HEK293 (cell line): Measurements from ENCODE around the gene ATAD2B.

Source experiments
- CTCF ChIA-PET: fragments of 350-600 bp; formaldehyde crosslinking; extraction: SDS; loops from one replicate; lab custom pipeline; 2021; ENCODE audit warnings: antibody characterized with exemption; lab: Yijun Ruan, JAX
- POLR2A ChIA-PET: fragments of 300-600 bp; formaldehyde crosslinking; extraction: SDS; loops from one replicate; lab custom pipeline; 2020; ENCODE audit warnings: antibody characterized with exemption, inconsistent platforms; lab: Yijun Ruan, JAX
- H3K27ac ChIP-seq: fragments of 200-500 bp; sonication (Bioruptor generic); 2 replicates; pipeline ENCODE4 v1.5.1; 2014; ENCODE audit warnings: low read depth, low read length, control low read depth, inconsistent platforms; ENCODE audit errors: extremely low read depth
- H3K36me3 ChIP-seq, 2 experiments: fragments of 200-500 bp in 1 of 2; sonication (Bioruptor generic) in 1 of 2; 1 replicate in 1 of 2; 2 replicates in 1 of 2; pipeline ENCODE4 v1.5.1; 2014 to 2017; ENCODE audit warnings: inconsistent platforms in 2 of 2, low read length in 2 of 2; ENCODE audit not compliant: control insufficient read depth in 2 of 2, insufficient read depth in 1 of 2
- H3K4me1 ChIP-seq: fragments of 200-500 bp; sonication (Bioruptor generic); 2 replicates; pipeline ENCODE4 v1.5.1; 2014; ENCODE audit warnings: mild to moderate bottlenecking, low read length, inconsistent platforms; ENCODE audit not compliant: control insufficient read depth, insufficient read depth
- H3K4me3 ChIP-seq: 2 replicates; pipeline ENCODE4 v1.5.1; 2011; ENCODE audit warnings: low read depth, mild to moderate bottlenecking, control low read depth, low read length, moderate library complexity
- H3K9me3 ChIP-seq: fragments of 200-500 bp; sonication (Bioruptor generic); 2 replicates; pipeline ENCODE4 v1.5.1; 2014; ENCODE audit warnings: low read depth, low read length, inconsistent platforms; ENCODE audit not compliant: control insufficient read depth, insufficient read depth
- BCL11B ChIP-seq: fragments of 450-650 bp; formaldehyde crosslinking; IDR thresholded peaks from 2 replicates; pipeline ENCODE4 v1.5.1; 2016; ENCODE audit warnings: low read depth, missing biosample characterization, missing genetic modification characterization
- BCL6B ChIP-seq: fragments of 450-650 bp; formaldehyde crosslinking; IDR thresholded peaks from 2 replicates; pipeline ENCODE4 v1.5.1; 2017; ENCODE audit warnings: missing biosample characterization, missing genetic modification characterization
- CTCF ChIP-seq: fragments of 450-650 bp; formaldehyde crosslinking; IDR thresholded peaks from 2 replicates; pipeline ENCODE4 v1.5.1; 2016; ENCODE audit warnings: missing biosample characterization, missing genetic modification characterization
- FEZF1 ChIP-seq: fragments of 450-650 bp; formaldehyde crosslinking; IDR thresholded peaks from 2 replicates; pipeline ENCODE4 v1.5.1; 2016; ENCODE audit warnings: missing biosample characterization, missing genetic modification characterization
- GLI4 ChIP-seq: fragments of 450-650 bp; formaldehyde crosslinking; IDR thresholded peaks from 2 replicates; pipeline ENCODE4 v1.5.1; 2016; ENCODE audit warnings: missing biosample characterization, missing genetic modification characterization
- GLIS2 ChIP-seq: fragments of 450-650 bp; formaldehyde crosslinking; IDR thresholded peaks from 2 replicates; pipeline ENCODE4 v1.5.1; 2016; ENCODE audit warnings: missing biosample characterization, missing genetic modification characterization
- KLF7 ChIP-seq: fragments of 450-650 bp; formaldehyde crosslinking; IDR thresholded peaks from 2 replicates; pipeline ENCODE4 v1.5.1; 2016; ENCODE audit warnings: missing biosample characterization, missing genetic modification characterization, borderline replicate concordance
- PRDM1 ChIP-seq: fragments of 450-650 bp; formaldehyde crosslinking; IDR thresholded peaks from 2 replicates; pipeline ENCODE4; 2016; ENCODE audit warnings: missing biosample characterization, missing genetic modification characterization
- PRDM6 ChIP-seq: fragments of 450-650 bp; formaldehyde crosslinking; IDR thresholded peaks from 2 replicates; pipeline ENCODE4 v1.5.1; 2017; ENCODE audit warnings: missing biosample characterization, missing genetic modification characterization
- SALL2 ChIP-seq: fragments of 450-650 bp; formaldehyde crosslinking; IDR thresholded peaks from 2 replicates; pipeline ENCODE4 v1.5.0; 2017; ENCODE audit warnings: missing biosample characterization, mild to moderate bottlenecking, missing genetic modification characterization, borderline replicate concordance
- WT1 ChIP-seq: fragments of 450-650 bp; formaldehyde crosslinking; IDR thresholded peaks from 2 replicates; pipeline ENCODE4 v1.5.1; 2016; ENCODE audit warnings: missing biosample characterization, missing genetic modification characterization
- ZBTB17 ChIP-seq: fragments of 450-650 bp; formaldehyde crosslinking; IDR thresholded peaks from 2 replicates; pipeline ENCODE4 v1.5.1; 2016; ENCODE audit warnings: missing biosample characterization, missing genetic modification characterization
- ZBTB20 ChIP-seq: fragments of 450-650 bp; formaldehyde crosslinking; IDR thresholded peaks from 2 replicates; pipeline ENCODE4 v1.5.1; 2016; ENCODE audit warnings: missing biosample characterization, missing genetic modification characterization
- ZIC2 ChIP-seq: fragments of 450-650 bp; formaldehyde crosslinking; IDR thresholded peaks from 2 replicates; pipeline ENCODE4 v1.5.1; 2016; ENCODE audit warnings: missing biosample characterization, missing genetic modification characterization
- ZNF121 ChIP-seq: fragments of 450-650 bp; formaldehyde crosslinking; IDR thresholded peaks from 2 replicates; pipeline ENCODE4 v1.5.1; 2016; ENCODE audit warnings: missing biosample characterization, missing genetic modification characterization
- ZNF132 ChIP-seq: fragments of 450-650 bp; formaldehyde crosslinking; IDR thresholded peaks from 2 replicates; pipeline ENCODE4 v1.5.1; 2017; ENCODE audit warnings: missing biosample characterization, missing genetic modification characterization, borderline replicate concordance
- ZNF140 ChIP-seq: fragments of 450-650 bp; formaldehyde crosslinking; IDR thresholded peaks from 2 replicates; pipeline ENCODE4 v1.5.1; 2016; ENCODE audit warnings: missing biosample characterization, missing genetic modification characterization
- ZNF175 ChIP-seq: fragments of 450-650 bp; formaldehyde crosslinking; IDR thresholded peaks from 2 replicates; pipeline ENCODE4 v1.5.1; 2016; ENCODE audit warnings: missing biosample characterization, missing genetic modification characterization
- ZNF214 ChIP-seq: fragments of 450-650 bp; formaldehyde crosslinking; IDR thresholded peaks from 2 replicates; pipeline ENCODE4 v1.5.1; 2017; ENCODE audit warnings: missing biosample characterization, mild to moderate bottlenecking, missing genetic modification characterization, borderline replicate concordance
- ZNF302 ChIP-seq: fragments of 450-650 bp; formaldehyde crosslinking; IDR thresholded peaks from 2 replicates; pipeline ENCODE4 v1.5.1; 2016; ENCODE audit warnings: missing biosample characterization, missing genetic modification characterization, low read depth
- ZNF354C ChIP-seq: fragments of 450-650 bp; formaldehyde crosslinking; IDR thresholded peaks from 2 replicates; pipeline ENCODE4 v1.5.1; 2016; ENCODE audit warnings: missing biosample characterization, missing genetic modification characterization, low read depth, borderline replicate concordance
- ZNF426 ChIP-seq: fragments of 450-650 bp; formaldehyde crosslinking; IDR thresholded peaks from 2 replicates; pipeline ENCODE4 v1.5.1; 2017; ENCODE audit warnings: missing biosample characterization, missing genetic modification characterization, mild to moderate bottlenecking, inconsistent platforms, moderate library complexity
- ZNF624 ChIP-seq: fragments of 450-650 bp; formaldehyde crosslinking; IDR thresholded peaks from 2 replicates; pipeline ENCODE4 v1.5.1; 2017; ENCODE audit warnings: missing biosample characterization, missing genetic modification characterization
- ZNF645 ChIP-seq: fragments of 450-650 bp; formaldehyde crosslinking; IDR thresholded peaks from 2 replicates; pipeline ENCODE4; 2016; ENCODE audit warnings: missing biosample characterization, missing genetic modification characterization
- ZNF677 ChIP-seq: fragments of 450-650 bp; IDR thresholded peaks from 2 replicates; pipeline ENCODE4 v1.5.0; 2018; ENCODE audit warnings: missing biosample characterization, mild to moderate bottlenecking, missing genetic modification characterization, moderate library complexity
- ZNF843 ChIP-seq: fragments of 450-650 bp; formaldehyde crosslinking; IDR thresholded peaks from 2 replicates; pipeline ENCODE4 v1.5.1; 2016; ENCODE audit warnings: missing biosample characterization, missing genetic modification characterization
- ZSCAN30 ChIP-seq: fragments of 450-650 bp; IDR thresholded peaks from 2 replicates; pipeline ENCODE4 v1.5.1; 2018; ENCODE audit warnings: missing biosample characterization, mild to moderate bottlenecking, missing genetic modification characterization, moderate library complexity

Gene ATAD2B

GRCh38 chr2:23803965-23804542, 122.9 kb downstream of the ATAD2B start:
- POLR2A ChIA-PET, result no interaction called here

GRCh38 chr2:23803264-23803964, 123.5 kb downstream of the ATAD2B start:
- TF ChIP-seq PRDM6 (tag by site-specific recombination) (peak; percentile 77), WT1 (tag by site-specific recombination) (0 out of 2 replicates have a peak, but pooled peaks have one; percentile 24), ZBTB20 (tag by site-specific recombination) (peak; percentile 62), ZNF175 (no peak), ZNF843 (tag by site-specific recombination) (peak; percentile 33; the same call in 1 of the 2 replicates)
- ChIA-PET POLR2A (no interaction called here), CTCF (interaction anchor here (0.7 to 1.1 kb wide), 3 partner anchors 27 to 74 kb away, joined by 3 to 4 read pairs (median 3); no protein-coding TSS in a partner anchor)
- H3K4me3 ChIP-seq, result no peak overlapping the region
- H3K27ac ChIP-seq, result no peak overlapping the region
- peaks cover 16% of the 10 kb centered on the region for H3K4me1 ChIP-seq
- no peaks in the 10 kb centered on the region for H3K36me3 ChIP-seq
- H3K9me3 ChIP-seq, result no peaks in the 10 kb centered on the region

More at GRCh38 chr2:23803965-23804542, 122.9 kb downstream of the ATAD2B start:
- Histone ChIP-seq H3K4me3 (no peak overlapping the region), H3K4me1 (peaks cover 16% of the 10 kb centered on the region), H3K9me3 (no peaks in the 10 kb centered on the region), H3K36me3 (no peaks in the 10 kb centered on the region), H3K27ac (no peak overlapping the region)
- CTCF ChIA-PET, result interaction anchor here (0.6 to 2.2 kb wide), 5 partner anchors 20 to 211 kb away, joined by 3 to 14 read pairs (median 3); no protein-coding TSS in a partner anchor
- TF ChIP-seq BCL11B (no peak), ZNF214 (tag by site-specific recombination) (no peak), ZBTB17 (peak; percentile 39; the same call in 1 of the 2 replicates), ZNF302 (tag by site-specific recombination) (no peak), ZNF677 (tag by site-specific recombination) (no peak), ZNF426 (tag by site-specific recombination) (no peak), ZNF121 (no peak), ZIC2 (tag by site-specific recombination) (no peak), ZNF354C (tag by site-specific recombination) (no peak), CTCF (tag by site-specific recombination) (peak; percentile 17; the same call in 1 of the 2 replicates), SALL2 (tag by site-specific recombination) (no peak), GLI4 (tag by site-specific recombination) (no peak), ZSCAN30 (tag by site-specific recombination) (no peak), GLIS2 (tag by site-specific recombination) (no peak), ZNF645 (tag by site-specific recombination) (no peak), ZNF140 (tag by site-specific recombination) (no peak), FEZF1 (tag by site-specific recombination) (no peak), ZNF132 (no peak), ZNF624 (tag by site-specific recombination) (no peak), BCL6B (no peak), ZBTB20 (tag by site-specific recombination) (no peak), KLF7 (tag by site-specific recombination) (no peak), PRDM1 (tag by site-specific recombination) (peak; percentile 69)
- TF ChIP-seq, all 188 proteins: peak for 3
